ENCODE measurements around the gene TLR1. TPM values are rescaled to one million over a fixed set of nuclear protein-coding genes. Genes with fewer than 3 reads are reported as not detected.

Gene TLR1
- polyA plus RNA-seq, 1 donor = 3.1 TPM

Other genes with a start within 250 kb of the TLR1 start
- gene KLF3, start 140.6 kb downstream of the TLR1 start, polyA plus RNA-seq (ENCODE audit: insufficient read length) = 34.0 TPM
- 0.41 TPM for gene TLR10, start 21.8 kb downstream of the TLR1 start, polyA plus RNA-seq (ENCODE audit: insufficient read length)
- gene TLR6, start 52.0 kb upstream of the TLR1 start, polyA plus RNA-seq (ENCODE audit: insufficient read length) = 1.4 TPM
- gene FAM114A1, start 63.0 kb upstream of the TLR1 start, polyA plus RNA-seq (ENCODE audit: insufficient read length) = 53.5 TPM
- gene TMEM156, start 227.6 kb upstream of the TLR1 start, polyA plus RNA-seq (ENCODE audit: insufficient read length) = 0.13 TPM

Measured in hindlimb muscle (tissue), 1 donor.